HG03354 (cell line): ENCODE measurements around the gene ENTPD3.
"Not testable (repeated sequence)": the region's sequence is repeated elsewhere in the genome, so short reads cannot be mapped to it uniquely, and the experiment has no call there.

Source experiments
- ATAC-seq: cut with Tn5 transposase; IDR thresholded peaks from one replicate; pipeline ENCODE4 v1.9.1; 2021; ENCODE audit warnings: mild to moderate bottlenecking; ENCODE audit not compliant: unreplicated experiment, poor library complexity, severe bottlenecking

The ENTPD3 gene

DNA sequence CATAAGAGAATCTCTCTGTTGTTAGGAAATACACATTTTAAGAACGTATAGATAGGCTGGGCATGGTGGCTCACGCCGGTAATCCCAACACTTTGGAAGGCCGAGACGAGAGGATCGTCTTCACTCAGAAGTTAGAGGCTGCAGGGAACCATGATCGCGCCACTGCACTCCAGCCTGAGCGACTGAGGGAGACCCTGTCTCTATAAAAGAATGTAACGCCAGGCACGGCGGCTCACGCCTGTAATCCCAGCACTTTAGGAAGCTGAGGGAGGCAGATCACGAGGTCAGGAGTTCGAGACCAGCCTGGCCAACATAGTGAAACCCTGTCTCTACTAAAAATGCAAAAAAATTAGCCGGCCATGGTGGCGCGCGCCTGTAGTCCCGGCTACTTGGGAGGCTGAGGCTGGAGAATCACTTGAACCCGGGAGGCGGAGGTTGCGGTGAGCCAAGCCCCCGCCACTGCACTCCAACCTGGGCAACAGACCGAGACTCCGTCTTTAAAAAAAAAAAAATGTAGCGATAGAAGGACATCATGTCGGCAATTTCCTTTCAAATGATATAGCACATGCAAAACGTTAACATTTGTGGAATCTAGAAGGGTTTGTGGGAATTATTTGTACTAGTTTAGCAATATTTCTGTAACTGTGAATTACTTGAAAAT is 69.4 kb downstream of the ENTPD3 start:
- no peak for ATAC-seq

DNA sequence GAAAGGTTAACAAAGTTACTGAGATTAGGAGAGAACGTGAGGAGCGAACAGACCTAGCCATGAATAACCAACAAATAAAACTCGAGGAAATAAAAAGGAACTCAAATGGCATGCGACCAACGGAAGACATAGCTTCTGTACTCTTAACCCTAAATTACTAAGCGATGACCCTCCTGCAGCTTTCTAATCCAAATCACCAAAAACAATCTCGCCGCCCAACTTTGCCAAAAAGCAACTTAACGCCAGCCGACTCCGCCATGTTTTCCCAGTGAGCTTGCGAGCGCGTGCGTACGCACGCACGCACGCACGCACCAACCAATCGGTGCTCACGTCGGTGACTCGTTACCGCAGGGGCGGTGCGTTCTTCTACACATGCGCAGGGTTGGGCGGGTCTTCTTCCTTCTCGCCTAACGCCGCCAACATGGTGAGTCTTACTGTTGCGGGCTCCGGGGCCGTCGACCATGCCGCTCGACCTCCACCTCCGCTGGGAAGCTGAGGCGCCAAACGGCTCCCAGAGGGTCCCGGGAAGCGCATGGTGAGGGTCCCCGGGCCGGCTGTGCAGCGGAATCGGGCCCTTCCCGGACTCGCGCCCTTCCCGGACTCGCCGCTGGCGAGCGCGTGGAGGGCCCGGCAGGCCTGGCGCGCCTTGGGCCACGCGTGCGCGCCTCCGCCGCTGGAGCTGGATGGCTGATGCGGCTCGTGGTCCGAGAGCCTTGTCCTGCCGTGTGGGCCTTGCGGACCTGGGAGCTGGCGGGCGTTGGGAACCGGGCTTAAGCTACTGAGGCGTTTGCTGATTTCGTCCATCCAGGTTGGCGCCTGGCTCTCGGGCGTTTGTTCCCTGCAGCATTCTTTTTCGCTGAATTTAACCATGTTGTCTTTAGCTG is 70.2 kb downstream of the ENTPD3 start, which contains the start of gene RPL14:
RPL14 (plus strand) TSS at position 400 of the 884 bp plus-strand sequence; CDS start at position 533, 133 bp downstream.
- ATAC-seq, result peak; percentile 68

DNA sequence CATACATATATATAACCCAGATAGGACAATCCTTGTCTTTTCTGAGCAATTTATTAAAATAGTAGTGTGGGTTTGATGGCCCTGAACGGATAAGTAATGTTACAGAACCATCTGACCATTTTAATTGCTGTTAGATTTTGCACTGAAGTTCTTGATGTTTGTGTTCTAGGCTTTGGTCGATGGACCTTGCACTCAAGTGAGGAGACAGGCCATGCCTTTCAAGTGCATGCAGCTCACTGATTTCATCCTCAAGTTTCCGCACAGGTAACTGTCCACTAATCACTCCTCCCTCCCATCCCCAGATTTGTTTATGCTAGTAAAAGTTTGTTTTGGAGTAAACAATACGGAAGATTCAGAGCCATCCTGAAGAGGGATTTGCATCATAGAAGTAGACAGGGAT is 71.5 kb downstream of the ENTPD3 start:
- ATAC-seq, result no peak

DNA sequence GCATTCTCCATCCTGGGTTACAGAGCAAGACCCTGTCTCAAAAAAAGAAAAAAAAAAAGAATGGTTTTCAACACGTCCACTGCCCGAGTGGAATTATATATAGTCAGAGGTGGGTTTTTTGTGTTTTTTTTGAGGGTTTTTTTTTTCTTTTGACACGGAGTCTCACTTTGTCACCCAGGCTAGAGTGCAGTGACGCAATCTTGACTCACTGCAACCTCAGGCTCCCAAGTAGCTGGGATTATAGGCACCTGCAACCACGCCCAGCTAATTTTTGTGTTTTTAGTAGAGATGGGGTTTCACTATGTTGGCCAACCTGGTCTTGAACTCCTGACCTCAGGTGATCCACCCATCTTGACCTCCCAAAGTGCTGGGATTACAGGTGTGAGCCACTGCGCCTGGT is 73.5 kb downstream of the ENTPD3 start:
- not testable (repeated sequence) for ATAC-seq

DNA sequence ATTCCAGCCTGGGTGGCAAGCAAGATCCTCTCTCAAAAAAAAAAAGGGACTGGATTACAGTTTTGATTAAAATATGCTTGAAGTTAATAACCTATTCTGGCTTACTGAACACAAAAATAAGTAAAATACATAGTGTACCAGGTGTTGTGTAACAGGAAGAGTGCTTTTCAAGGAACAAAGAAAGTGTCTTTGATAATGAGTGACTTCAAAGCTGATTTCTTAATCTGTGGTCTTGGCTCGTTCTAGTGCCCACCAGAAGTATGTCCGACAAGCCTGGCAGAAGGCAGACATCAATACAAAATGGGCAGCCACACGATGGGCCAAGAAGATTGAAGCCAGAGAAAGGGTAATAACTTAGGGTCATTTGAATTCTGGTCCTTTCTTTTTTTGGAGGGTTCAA is 74.2 kb downstream of the ENTPD3 start:
- no peak for ATAC-seq

DNA sequence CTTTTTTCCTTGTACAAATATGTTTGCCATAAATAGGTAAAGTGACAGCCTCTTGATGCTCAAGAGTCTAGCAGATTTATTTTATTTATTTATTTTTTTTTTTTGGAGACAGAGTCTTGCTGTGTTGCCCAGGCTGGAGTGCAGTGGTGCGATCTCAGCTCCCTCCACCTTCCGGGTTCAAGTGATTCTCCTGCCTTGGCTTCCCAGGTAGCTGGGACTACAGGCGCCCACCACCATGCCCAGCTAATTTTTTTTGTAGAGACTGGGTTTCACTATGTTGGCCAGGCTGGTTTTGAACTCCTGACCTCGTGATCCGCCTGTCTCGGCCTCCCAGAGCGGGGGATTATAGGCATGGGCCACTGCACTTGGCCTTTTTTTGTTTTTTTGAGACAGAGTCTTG is 75.9 kb downstream of the ENTPD3 start:
- ATAC-seq, result not testable (repeated sequence)

DNA sequence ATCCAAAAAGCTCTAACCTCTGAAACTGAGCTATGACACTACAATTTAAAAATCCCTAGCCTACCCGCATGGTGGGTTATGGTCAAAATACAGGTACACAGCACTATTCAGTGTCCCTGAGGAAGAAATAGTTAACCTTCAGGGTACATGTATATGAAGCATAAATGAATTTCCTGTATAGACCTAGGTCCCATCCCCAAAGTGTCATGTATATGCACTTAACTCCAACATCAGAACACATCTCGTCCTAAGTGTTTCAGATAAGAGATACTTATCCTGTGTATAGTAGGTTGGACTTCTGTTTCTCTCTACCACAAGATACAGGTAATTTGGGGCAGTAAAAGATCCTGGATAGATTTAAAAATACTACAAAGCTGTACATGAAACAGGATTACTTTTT is 76.6 kb downstream of the ENTPD3 start:
- ATAC-seq, result no peak

DNA sequence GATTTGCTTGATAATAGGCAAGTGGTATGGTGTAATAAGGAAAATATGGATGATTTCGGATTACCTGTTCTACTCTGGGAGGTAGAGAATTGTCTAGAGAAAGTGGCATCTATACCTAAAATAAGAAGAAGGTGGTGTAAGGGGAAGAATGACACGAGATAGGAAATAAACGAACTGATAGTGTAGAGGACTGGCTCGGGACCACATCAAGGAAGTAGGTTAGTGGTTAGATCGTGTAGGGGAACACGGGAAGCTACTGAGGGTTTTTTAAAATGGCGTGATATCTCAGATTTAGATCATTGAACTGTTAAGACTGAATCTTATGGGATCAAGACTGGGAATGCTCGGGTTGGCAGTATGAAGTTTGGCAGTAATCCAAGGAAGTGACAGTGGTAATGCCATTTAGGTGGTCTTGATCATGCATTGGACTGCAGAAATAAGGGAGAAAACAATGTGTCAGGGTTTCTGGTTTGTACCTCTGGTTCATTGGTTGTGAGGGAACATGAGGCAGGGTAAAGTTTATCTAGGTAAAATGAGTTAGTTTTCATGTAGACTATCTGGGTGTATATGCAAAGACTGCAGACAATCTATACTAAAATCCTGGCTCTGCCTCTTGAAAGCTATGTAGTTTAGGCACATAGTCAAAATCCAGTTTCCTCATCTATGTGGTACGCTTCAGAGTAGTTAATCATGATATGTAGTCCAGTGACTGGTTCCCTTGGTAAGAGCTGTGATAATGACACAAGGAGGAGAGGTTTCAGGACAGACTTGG is 77.5 kb downstream of the ENTPD3 start:
- ATAC-seq, result no peak

DNA sequence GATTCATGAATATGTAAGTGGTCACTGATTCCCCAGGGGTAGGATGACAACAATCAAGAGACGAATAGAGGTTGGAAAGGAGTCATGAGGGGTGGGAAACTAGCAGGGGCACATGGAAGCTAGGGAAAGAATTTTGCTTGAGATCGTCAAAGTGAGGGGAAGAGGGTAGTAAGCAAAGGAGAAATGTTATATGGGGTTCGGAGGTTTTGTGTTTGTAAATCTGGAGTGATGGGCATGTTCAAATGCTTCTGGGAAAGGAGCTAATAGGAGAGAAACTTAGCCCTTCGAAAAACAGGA is 78.1 kb downstream of the ENTPD3 start:
- ATAC-seq, result no peak

DNA sequence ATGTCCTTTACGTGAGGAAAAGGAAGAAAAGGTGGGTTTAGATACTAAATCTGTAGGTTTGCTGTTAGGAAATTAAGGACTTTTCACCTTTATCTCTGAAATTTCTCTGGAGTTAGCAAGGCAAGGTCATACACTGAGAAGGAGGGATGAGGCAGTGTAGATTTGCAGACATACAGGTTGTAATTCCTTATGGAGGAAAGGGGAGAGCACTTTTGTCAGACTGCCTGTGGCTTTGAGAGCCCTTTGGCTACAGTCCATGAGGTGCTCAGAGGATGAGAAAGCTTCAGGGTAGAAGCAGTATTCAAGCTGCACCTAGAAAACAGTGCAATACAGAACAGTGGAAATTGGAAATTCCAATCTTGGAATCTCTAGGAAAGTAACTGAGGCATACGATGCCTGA is 78.5 kb downstream of the ENTPD3 start:
- no peak for ATAC-seq

DNA sequence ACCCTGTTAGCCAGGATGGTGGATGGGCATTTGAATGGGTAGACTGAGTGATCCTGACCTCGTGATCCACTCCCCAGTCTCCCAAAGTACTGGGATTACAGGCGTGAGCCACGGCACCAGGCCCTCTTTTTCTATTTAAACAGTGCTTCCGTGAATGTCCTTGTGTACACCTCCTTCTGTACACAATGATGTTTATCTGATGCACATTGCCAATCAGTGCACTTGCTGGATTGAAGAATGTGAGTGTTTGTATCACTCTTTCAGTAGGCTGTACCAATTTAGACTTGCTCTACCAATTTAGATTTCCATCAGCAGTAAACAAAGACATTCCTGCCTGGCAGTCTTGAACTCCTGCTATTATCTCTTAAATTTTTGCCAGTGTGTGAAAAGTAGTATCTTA is 81.0 kb downstream of the ENTPD3 start:
- ATAC-seq, result no peak

DNA sequence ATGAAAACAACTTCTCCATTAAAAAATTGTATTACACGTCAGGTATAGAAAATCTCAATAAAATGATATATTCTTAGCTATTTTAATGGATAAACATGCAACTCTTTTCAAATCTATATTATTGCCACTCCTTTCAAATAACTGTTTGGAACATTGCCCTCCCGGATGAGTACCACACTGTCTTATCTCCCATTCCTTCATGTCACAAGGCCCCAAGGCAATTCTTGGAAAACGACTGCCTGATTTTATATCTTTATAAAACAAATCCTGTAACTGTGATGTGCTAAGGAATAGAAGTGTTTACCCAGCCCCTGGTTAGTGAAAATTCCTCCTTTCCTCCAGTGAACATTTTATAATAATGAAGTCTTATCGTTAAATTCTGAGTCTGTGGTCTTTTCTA is 83.7 kb downstream of the ENTPD3 start:
- no peak for ATAC-seq

DNA sequence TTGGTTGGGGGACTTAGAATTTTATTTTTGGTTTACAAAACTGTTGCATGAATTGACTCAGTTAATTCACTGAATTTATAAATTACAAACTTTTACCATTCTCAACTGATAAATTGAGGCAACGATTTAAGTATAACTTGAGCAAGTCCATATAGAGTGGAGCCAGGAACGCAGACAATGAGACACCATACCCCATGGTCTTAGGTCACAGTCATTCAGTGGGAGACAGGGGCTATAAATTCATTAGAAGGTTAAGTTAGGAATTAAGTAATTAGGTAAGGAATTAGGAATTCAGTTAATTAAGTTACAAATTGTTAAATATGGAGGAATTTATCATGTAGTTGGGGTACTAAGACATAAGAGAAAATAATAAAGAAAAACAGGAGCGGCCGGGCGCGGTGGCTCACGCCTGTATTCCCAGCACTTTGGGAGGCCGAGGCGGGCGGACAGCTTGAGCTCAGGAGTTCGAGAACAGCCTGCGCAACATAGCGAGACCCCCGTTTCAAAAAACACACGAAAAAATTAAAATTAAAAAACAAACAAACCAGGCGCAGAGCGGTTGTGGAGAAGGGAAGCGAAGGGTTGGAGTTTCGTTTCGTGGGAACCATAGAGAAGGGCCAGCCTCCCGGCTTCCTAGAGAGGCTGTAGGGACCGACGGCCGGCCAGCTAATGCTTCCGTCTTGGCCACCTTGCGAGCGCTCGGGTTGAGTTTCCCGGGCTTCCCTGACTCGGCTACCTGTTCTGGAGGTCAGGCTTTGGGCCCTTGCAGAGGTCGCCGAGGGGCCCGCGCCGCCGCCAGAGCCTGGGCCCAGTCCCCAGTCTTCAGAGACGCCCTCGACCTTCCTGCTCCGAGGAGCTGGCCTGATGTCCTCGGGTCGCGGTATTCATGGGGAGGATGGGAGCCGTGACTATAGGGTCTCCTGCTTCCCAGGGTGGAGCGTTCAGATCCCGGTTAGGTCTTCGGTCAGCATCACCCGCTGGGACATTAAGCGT is 89.8 kb downstream of the ENTPD3 start, which contains the start of gene ZNF619:
ZNF619 (plus strand) TSS at position 645 of the 993 bp plus-strand sequence. CDS start 858 bp downstream, outside the sequence.
- ATAC-seq, result peak; percentile 89

DNA sequence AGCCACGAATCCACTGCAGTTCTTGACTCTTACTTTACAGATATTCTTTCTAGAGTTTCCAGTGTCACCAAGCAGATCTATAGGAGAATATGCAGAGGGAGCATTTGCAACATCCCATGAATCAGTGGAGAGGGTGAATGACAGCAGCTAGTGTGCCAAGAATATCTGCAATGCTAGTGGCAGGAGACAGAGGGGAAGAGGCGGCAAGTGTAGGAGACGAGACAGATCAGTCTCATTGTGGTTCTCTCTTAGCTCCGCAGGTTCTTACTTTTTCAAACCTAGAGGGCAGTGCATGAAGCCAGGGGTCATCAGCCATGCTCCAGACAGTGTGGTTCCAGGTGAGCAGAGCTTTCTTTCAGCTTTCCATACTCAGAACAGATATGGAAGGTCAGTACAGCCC is 90.7 kb downstream of the ENTPD3 start:
- ATAC-seq, result peak; percentile 2
